ENCODE measurements around the gene JAM3. TPM values are rescaled to one million over a fixed set of nuclear protein-coding genes. Genes with fewer than 3 reads are reported as not detected.
"Not testable (repeated sequence)": the region's sequence is repeated elsewhere in the genome, so short reads cannot be mapped to it uniquely, and the experiment has no call there.

The JAM3 gene
- total RNA-seq, 1 experiment from 2014 or later: not detected

- no peak for TF ChIP-seq CTCF (IDR thresholded peaks at IDR 0.05; ENCODE audit: unreplicated experiment)
- DNase-seq: no peak
- intact Hi-C loops (cut with micrococcal nuclease; ENCODE audit: unreplicated experiment): no loop called here
- CTCF ChIA-PET: interaction anchor here (0.7 kb wide), 1 partner anchor 55 kb away, joined by 3 read pairs; no protein-coding TSS in a partner anchor
- no peaks in the 10 kb centered on the region for H3K4me1 Mint-ChIP-seq (ENCODE audit: low read depth, unreplicated experiment)
- H3K27ac Mint-ChIP-seq (ENCODE audit: unreplicated experiment): no peak overlapping the region
- no peak overlapping the region for H3K4me3 Mint-ChIP-seq (ENCODE audit: low read depth, unreplicated experiment)
- no TSS peak for BruUV-seq (replicated peaks)
- H3K9me3 Mint-ChIP-seq (ENCODE audit: low read depth, unreplicated experiment): no peaks in the 10 kb centered on the region
- H3K36me3 Mint-ChIP-seq (ENCODE audit: insufficient read depth, unreplicated experiment): no peaks in the 10 kb centered on the region
- H3K27me3 Mint-ChIP-seq (ENCODE audit: unreplicated experiment): peaks cover 74% of the 10 kb centered on the region
These were observed 4.0 kb downstream of the JAM3 start for GRCh38 chr11:134072844-134073243.

- DNase-seq: no peak
- Mint-ChIP-seq H3K4me1 (ENCODE audit: low read depth, unreplicated experiment) (no peaks in the 10 kb centered on the region), H3K27ac (ENCODE audit: unreplicated experiment) (no peak overlapping the region), H3K36me3 (ENCODE audit: insufficient read depth, unreplicated experiment) (no peaks in the 10 kb centered on the region), H3K9me3 (ENCODE audit: low read depth, unreplicated experiment) (peaks cover 3% of the 10 kb centered on the region), H3K4me3 (ENCODE audit: low read depth, unreplicated experiment) (no peak overlapping the region), H3K27me3 (ENCODE audit: unreplicated experiment) (peaks cover 59% of the 10 kb centered on the region)
- CTCF ChIA-PET: no interaction called here
- no peak for TF ChIP-seq CTCF (IDR thresholded peaks at IDR 0.05; ENCODE audit: unreplicated experiment)
- no TSS peak for BruUV-seq (replicated peaks)
- intact Hi-C loops (cut with micrococcal nuclease; ENCODE audit: unreplicated experiment): no loop called here
These were observed 5.5 kb downstream of the JAM3 start for GRCh38 chr11:134074346-134074745.

GRCh38 chr11:134074766-134075165, 5.9 kb downstream of the JAM3 start:
- H3K4me1 Mint-ChIP-seq (ENCODE audit: low read depth, unreplicated experiment): no peaks in the 10 kb centered on the region
- H3K9me3 Mint-ChIP-seq (ENCODE audit: low read depth, unreplicated experiment): peaks cover 3% of the 10 kb centered on the region
- no peak overlapping the region for H3K27ac Mint-ChIP-seq (ENCODE audit: unreplicated experiment)
- intact Hi-C loops (cut with micrococcal nuclease; ENCODE audit: unreplicated experiment): no loop called here
- no peak overlapping the region for H3K4me3 Mint-ChIP-seq (ENCODE audit: low read depth, unreplicated experiment)
- H3K27me3 Mint-ChIP-seq (ENCODE audit: unreplicated experiment): peaks cover 58% of the 10 kb centered on the region
- no peaks in the 10 kb centered on the region for H3K36me3 Mint-ChIP-seq (ENCODE audit: insufficient read depth, unreplicated experiment)
- no TSS peak for BruUV-seq (replicated peaks)
- no peak for TF ChIP-seq CTCF (IDR thresholded peaks at IDR 0.05; ENCODE audit: unreplicated experiment)
- no peak for DNase-seq
- CTCF ChIA-PET: no interaction called here

- H3K36me3 Mint-ChIP-seq (ENCODE audit: insufficient read depth, unreplicated experiment): no peaks in the 10 kb centered on the region
- H3K4me1 Mint-ChIP-seq (ENCODE audit: low read depth, unreplicated experiment): no peaks in the 10 kb centered on the region
- intact Hi-C loops (cut with micrococcal nuclease; ENCODE audit: unreplicated experiment): no loop called here
- CTCF ChIA-PET: no interaction called here
- DNase-seq: no peak
- no TSS peak for BruUV-seq (replicated peaks)
- H3K9me3 Mint-ChIP-seq (ENCODE audit: low read depth, unreplicated experiment): peaks cover 6% of the 10 kb centered on the region
- peaks cover 32% of the 10 kb centered on the region for H3K27me3 Mint-ChIP-seq (ENCODE audit: unreplicated experiment)
- H3K27ac Mint-ChIP-seq (ENCODE audit: unreplicated experiment): no peak overlapping the region
- no peak for TF ChIP-seq CTCF (IDR thresholded peaks at IDR 0.05; ENCODE audit: unreplicated experiment)
- no peak overlapping the region for H3K4me3 Mint-ChIP-seq (ENCODE audit: low read depth, unreplicated experiment)
These were observed 10.4 kb downstream of the JAM3 start for GRCh38 chr11:134079317-134079716.

GRCh38 chr11:134081258-134081657, 12.4 kb downstream of the JAM3 start:
- BruUV-seq (replicated peaks); CTCF ChIA-PET; intact Hi-C loops (cut with micrococcal nuclease; ENCODE audit: unreplicated experiment): not testable (repeated sequence)

More at GRCh38 chr11:134081258-134081657, 12.4 kb downstream of the JAM3 start:
- H3K36me3 Mint-ChIP-seq (ENCODE audit: insufficient read depth, unreplicated experiment); H3K27ac Mint-ChIP-seq (ENCODE audit: unreplicated experiment); H3K9me3 Mint-ChIP-seq (ENCODE audit: low read depth, unreplicated experiment); DNase-seq; H3K4me3 Mint-ChIP-seq (ENCODE audit: low read depth, unreplicated experiment); H3K4me1 Mint-ChIP-seq (ENCODE audit: low read depth, unreplicated experiment): not testable (repeated sequence)
- peaks cover 12% of the 10 kb centered on the region for H3K27me3 Mint-ChIP-seq (ENCODE audit: unreplicated experiment)
